Stimulated activated CD8-positive, alpha-beta memory T cell treated with anti-CD3 and anti-CD28 coated beads, Interleukin-12 subunit alpha, Interleukin-12 subunit beta, amount 100 ng/mL, for 1 hour (primary cell): Measurements from ENCODE around the gene LIG3.
"Not testable (repeated sequence)": the region's sequence is repeated elsewhere in the genome, so short reads cannot be mapped to it uniquely, and the experiment has no call there.

Experiments
- DNase-seq: peaks from one replicate; pipeline ENCODE4 v3.0.0-alpha.2; 2020; ENCODE audit warnings: low read depth

Gene LIG3

DNA sequence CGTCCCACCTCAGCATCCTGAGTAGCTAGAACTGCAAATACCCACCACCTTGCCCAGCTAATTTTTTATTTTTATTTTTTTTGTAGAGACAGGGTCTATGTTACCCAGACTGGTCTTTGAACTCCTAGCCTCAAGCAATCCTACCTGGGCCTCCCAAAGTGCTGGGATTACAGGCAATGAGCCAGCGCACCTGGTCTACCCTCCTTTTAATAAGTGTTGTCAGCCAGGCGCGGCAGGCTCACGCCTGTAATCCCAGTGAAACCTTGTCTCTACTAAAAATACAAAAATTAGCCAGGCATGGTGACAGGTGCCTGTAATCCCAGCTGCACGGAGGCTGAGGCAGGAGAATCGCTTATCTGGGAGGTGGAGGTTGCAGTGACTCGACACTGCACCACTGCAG is 63.9 kb downstream of the LIG3 start:
- no peak for DNase-seq

DNA sequence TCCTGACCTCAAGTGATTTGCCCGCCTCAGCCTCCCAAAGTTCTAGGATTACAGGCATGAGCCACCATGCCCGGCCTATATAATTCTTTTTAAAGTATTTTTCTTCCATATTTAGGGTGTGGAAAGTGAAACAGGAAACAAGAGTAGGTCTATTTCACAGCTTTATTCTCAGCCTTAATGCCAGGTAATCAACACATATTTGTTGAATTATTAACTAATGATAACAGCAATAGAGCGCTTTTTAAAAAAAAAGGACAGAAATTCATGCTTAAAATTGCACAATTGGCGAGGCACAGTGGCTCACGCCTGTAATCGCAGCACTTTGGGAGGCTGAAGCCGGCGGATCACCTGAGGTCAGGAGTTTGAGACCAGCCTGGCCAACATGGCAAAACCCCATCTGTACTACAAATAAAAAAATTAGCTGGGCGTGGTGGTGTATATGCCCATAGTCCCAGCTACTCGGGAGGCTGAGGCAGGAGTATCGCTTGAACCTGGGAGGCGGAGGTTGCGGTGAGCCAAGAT is 65.2 kb downstream of the LIG3 start:
- not testable (repeated sequence) for DNase-seq

DNA sequence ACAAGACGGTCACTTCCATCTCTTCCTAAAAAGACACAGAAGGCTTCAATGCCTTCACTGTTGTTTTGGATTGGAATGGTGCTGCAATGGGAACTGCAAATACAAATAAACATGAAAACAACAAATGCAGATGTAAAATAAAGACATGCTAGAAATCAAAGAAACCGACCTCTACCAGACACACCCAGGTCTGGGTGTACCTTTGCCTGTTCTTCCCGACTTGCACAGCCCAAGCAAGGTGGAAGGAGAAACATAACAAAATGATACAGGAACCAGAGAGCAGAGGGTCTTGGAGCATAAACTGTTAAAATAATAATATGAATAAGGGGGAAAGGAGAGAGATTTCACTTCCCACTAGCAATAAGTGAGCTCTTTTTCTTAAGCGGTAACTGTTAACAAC is 65.9 kb downstream of the LIG3 start:
- DNase-seq, result no peak

DNA sequence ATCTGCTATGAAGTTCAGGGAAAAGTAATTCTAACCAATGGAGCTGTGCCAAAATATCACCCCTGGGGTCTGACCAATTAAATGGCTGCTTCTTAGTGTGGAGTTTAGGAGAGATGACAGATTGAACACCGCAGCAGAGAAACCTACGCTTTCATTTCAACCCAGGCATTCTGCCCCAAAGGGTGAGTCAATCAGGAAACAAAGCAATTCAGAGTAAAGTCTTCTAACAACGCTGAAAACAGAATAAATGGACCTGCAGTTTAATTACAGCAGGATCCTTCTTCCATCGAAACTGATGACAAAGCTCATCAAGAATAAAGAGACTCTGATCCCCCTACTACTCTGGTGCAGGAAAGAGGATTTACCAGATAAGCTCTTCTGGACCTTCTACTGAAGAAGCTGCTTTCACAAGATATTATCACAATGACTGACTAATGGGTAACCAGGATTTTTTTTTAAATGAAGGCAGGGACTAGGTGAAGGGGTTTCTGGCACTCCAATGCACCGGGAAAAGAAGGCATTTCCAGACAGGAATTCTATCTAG is 66.5 kb downstream of the LIG3 start:
- DNase-seq, result peak; percentile 28

DNA sequence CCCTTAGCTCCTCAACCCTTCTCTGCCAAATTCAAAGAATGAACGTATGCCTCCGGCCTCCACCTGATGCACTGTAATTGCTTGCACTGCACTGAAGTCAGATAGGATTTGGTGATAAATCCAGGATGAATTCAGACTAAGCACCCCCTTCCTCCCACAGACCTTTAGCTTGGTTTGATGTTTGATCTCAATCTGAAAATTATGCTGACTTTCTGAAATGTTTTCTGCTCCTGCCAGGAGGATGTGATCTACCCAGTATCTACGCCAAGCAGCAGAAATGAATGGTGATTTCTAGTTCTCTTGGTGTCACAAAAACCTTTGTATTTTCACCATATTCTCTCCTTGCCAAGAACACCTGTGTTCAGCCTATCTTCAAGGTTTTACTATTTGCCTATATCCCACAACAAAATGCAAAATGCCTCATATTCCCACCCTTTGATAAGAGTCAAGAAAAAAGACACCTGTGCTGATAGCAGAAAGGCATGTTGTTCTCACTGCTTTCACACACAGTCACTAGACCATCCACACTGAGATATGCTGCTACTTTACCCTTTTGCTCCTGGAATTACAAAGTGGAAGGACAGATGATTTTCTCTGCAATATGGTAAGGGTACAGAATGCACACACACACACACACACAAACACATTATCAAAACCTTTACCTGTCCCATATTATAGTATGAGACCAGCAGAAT is 68.5 kb downstream of the LIG3 start:
- DNase-seq, result no peak

DNA sequence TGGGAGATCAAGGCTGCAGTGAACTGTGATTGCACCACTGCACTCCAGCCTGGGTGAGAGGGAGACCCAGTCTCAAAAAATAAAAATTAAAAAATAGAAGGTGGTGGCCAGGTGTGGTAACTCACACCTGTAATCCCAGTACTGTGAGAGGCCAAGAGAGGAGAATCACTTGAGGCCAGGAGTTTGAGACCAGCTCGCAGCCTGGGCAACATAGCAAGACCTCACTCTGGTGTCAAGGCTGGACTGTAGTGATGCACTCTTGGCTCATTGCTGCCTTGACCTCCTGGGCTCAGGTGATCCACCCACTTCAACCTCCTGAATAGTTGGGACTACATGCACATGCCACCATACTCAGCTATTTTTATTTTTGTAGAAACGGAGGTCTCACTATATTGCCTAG is 69.9 kb downstream of the LIG3 start:
- no peak for DNase-seq

DNA sequence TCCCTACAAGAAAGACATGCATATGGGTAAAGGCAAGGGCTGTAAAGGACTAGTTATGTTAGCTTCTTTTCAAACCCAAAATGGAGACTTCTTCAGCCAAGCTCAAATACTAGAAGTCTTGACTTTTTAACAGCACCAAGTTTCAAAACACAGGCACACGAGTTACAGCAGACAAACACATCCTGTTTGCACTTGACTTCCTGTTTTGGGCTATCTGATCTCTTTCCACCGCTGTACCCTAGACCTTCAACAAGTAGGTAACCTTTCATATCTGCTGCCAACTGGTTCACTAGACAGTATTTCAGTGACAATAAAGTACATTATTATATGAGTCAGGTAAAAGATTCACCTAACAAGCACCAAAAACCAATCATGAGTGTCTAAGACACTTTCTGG is 70.9 kb downstream of the LIG3 start:
- DNase-seq, result no peak

DNA sequence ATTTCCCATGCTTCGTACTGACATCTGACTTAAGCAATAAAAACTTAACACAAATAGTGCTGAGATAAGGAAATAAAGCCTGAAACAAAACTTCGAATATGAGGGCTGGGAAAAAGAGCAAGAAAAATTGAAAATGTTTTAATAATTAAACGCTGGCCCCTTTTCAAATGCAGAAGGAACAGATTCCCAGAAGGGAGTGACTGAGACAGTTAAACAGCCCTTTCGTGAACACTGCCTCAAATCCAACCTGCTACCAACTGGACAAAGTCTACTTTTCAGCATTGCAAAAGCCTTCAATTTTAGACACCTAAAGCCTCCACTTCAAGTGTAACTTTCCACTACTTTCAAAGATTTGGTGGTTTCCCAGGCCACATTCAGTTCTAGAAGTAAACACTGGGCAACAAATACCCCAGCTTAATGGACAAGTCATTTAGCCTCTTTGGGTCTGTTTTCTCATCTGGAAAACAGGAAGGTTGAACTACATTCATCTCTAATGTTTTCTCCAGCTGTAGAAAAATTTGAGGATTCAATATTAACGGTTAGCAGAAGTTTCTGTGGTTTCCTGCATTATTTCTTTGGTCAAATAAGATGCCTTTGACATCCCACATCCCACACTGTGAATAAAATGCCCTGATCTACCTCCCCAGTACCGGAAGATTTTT is 71.4 kb downstream of the LIG3 start:
- DNase-seq, result no peak

DNA sequence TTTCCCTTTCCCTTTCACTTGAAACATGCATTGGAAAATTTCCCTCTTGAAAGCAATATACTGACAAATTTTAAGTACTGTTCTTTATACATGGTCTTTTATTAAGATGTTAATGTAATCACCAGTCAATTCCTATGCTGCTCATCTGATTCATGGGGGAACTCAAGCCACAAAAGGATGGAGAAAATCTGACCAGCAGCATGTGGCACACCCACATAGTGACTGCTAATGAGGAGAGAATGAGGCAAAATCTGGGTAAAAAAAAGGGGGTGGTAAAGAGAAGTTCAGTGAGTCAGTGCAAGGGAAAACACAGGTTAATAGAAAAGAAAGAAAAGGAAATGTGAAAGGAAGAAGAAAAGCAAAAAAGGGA is 71.9 kb downstream of the LIG3 start:
- no peak for DNase-seq

DNA sequence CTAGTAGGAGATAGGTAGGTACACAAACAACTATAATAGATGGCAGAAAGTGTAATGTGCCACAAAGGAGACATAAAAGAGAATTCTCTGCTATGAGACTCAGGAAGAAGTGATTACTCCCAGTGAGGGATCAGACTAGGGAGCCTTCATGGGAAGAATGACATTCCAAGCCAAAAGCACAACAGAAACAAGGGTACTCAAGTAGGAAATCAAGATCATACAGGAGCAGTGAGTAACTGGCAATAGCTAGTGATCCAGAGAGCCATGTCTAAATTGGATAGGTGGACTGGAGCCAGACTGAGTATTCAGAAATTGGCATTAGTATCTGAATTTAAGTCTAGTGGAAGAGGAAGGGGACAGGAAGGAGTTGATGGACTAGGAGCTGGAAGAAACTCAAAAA is 72.5 kb downstream of the LIG3 start:
- no peak for DNase-seq

DNA sequence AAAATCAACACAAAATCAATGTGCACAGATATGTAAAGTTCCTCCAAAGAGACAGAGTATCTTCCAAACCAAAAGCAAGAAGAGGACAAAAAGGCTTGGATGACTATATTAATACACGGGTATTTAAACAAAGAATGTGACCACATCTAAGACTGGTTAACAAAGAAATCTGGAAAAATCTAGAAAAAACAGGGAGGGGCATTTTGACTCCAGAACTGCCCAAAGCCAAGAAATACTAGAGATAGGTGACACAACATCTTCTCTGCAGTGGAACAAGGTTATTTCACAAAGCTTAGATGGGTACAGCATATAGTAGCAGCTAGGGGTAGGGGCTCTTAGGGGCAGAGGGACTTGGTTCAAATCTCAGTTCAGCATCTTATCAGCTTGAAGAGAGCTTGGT is 72.9 kb downstream of the LIG3 start:
- no peak for DNase-seq

DNA sequence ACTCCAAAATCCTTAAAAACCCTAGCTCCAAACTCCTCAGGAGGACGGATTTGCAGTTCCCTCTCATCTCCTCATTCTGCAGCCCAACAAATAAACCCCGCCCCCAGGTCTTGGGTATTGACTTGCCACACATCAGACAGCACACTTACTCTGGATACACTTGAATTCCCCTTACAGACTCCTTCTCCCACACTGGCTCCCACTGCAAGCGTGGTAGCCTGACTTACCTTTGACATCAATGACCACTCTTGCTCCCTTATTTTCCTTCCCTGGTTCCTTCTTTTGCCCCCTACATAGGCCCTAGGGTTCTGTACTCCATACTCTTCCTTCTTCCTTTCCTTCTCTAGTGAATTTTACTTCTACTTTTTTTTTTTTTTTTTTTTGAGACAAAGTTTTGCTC is 75.7 kb downstream of the LIG3 start:
- no peak for DNase-seq

DNA sequence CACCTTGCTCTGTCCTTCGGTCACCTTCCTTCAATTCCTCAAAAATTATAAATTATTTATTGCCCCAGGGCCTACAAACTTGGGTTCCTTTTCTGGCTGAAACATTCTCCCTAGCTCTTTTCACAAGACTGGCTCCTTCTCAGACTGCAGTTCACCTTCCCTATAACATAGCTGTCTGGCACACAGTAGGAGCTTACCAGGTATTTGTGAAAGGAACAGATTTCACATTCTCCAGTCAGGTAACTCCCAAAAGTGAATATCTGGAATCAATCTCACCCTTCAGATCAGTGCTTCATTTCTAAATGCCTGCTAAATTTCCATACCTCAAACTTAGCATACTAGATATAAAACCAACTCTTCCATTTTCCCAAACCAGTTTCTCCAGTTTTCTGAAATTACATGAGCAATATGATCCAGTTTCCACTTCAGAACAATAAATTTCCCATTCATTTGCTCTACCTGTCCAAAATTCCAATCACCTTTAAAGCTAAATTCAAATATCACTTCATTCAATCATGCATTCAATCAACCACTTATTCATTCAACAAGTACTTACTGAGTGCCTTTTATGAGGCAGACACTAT is 77.1 kb downstream of the LIG3 start:
- DNase-seq, result no peak
